ENCODE results near the gene NXN. TPM values are rescaled to one million over a fixed set of nuclear protein-coding genes. Genes with fewer than 3 reads are reported as not detected.

Gene NXN
- total RNA-seq, 2 donors from 2014 or later: 124 to 201 TPM

DNA sequence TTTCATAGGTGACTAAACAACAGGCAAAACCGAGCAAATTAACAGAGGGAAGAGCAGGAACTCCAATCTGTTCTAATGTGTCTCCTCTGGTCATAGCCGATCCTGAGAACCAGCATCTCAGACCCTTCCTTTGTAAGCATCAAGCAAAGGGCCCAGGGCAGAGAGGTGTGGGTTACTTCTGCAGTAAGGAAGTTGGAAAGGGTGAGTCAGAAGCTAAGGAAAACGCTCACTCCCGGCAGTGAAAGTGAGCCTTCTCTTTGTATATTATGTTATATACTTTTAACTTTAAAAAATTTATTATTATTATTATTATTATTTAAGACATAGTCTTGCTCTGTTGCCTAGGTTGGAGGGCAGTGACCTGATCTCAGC lies 119.8 kb downstream of the NXN start:
- no peak overlapping the region for H3K4me3 Mint-ChIP-seq
- TF ChIP-seq CTCF (conservative IDR thresholded peaks at IDR 0.05): no peak
- H3K4me3 ChIP-seq (ENCODE audit: low read length): no peak overlapping the region
- H3K9me3 ChIP-seq (ENCODE audit: control insufficient read depth, low read length): no peaks in the 10 kb centered on the region
- peaks cover 52% of the 10 kb centered on the region for H3K36me3 ChIP-seq (ENCODE audit: control insufficient read depth, insufficient read depth, low read length)
- peaks cover 65% of the 10 kb centered on the region for H3K36me3 Mint-ChIP-seq (ENCODE audit: low read depth)
- peaks cover 21% of the 10 kb centered on the region for H3K4me1 Mint-ChIP-seq
- peaks cover 10% of the 10 kb centered on the region for H3K4me1 ChIP-seq (ENCODE audit: control insufficient read depth, insufficient read depth, low read length)
- H3K27me3 ChIP-seq (ENCODE audit: control insufficient read depth, insufficient read depth, low read length, poor library complexity, severe bottlenecking): no peaks in the 10 kb centered on the region
- H3K27ac ChIP-seq (ENCODE audit: low read depth, low read length): no peak overlapping the region
- no peak overlapping the region for H3K9ac ChIP-seq (ENCODE audit: extremely low read depth, low read length, poor library complexity, severe bottlenecking)
- 87 to 100% methylated on average over 1 to 2 of the region's 4 CpGs for WGBS, 2 experiments (ENCODE audit: insufficient coverage in 1 of 2, insufficient read length in 1 of 2)
- no peaks in the 10 kb centered on the region for H3K9me3 Mint-ChIP-seq
- peak overlapping the region; percentile 79 for H3K27ac Mint-ChIP-seq
- no peak for DNase-seq
- no peaks in the 10 kb centered on the region for H3K27me3 Mint-ChIP-seq (ENCODE audit: insufficient read depth)

GRCh38 chr17:859061-859823 lies 120.3 kb downstream of the NXN start:
- peaks cover 10% of the 10 kb centered on the region for H3K4me1 ChIP-seq (ENCODE audit: control insufficient read depth, insufficient read depth, low read length)
- no peak for DNase-seq
- peaks cover 59% of the 10 kb centered on the region for H3K36me3 Mint-ChIP-seq (ENCODE audit: low read depth)
- H3K9me3 Mint-ChIP-seq: no peaks in the 10 kb centered on the region
- no peaks in the 10 kb centered on the region for H3K9me3 ChIP-seq (ENCODE audit: control insufficient read depth, low read length)
- peak overlapping the region; percentile 79 for H3K27ac Mint-ChIP-seq
- no peak overlapping the region for H3K4me3 ChIP-seq (ENCODE audit: low read length)
- WGBS, 2 experiments (ENCODE audit: insufficient coverage in 1 of 2, insufficient read length in 1 of 2): 93% methylated on average over 15 to 18 of the region's 20 CpGs
- no peaks in the 10 kb centered on the region for H3K27me3 Mint-ChIP-seq (ENCODE audit: insufficient read depth)
- H3K4me3 Mint-ChIP-seq: no peak overlapping the region
- H3K36me3 ChIP-seq (ENCODE audit: control insufficient read depth, insufficient read depth, low read length): peaks cover 46% of the 10 kb centered on the region
- no peak overlapping the region for H3K27ac ChIP-seq (ENCODE audit: low read depth, low read length)
- no peak for TF ChIP-seq CTCF (conservative IDR thresholded peaks at IDR 0.05)
- H3K27me3 ChIP-seq (ENCODE audit: control insufficient read depth, insufficient read depth, low read length, poor library complexity, severe bottlenecking): no peaks in the 10 kb centered on the region
- H3K9ac ChIP-seq (ENCODE audit: extremely low read depth, low read length, poor library complexity, severe bottlenecking): no peak overlapping the region
- H3K4me1 Mint-ChIP-seq: peaks cover 21% of the 10 kb centered on the region

DNA sequence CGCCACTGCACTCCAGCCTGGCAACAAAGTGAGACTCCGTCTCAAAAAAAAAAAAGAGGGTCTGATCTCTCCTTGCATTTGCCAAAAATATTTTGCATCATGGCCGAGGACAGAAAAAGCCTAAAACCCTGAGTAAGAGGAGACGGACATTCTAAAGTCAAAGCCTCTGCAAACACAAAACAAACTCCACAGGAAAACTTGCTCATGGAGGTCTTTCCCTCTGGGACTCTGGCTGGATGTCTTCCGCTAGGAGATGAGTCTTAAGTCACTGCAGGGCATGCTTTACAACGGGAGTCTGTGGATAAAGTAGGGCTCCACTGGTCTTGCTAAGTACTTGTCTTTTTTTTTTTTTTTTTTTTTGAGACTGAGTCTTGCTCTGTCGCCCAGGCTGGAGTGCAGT lies 123.4 kb downstream of the NXN start:
- no peak overlapping the region for H3K4me3 ChIP-seq (ENCODE audit: low read length)
- H3K36me3 ChIP-seq (ENCODE audit: control insufficient read depth, insufficient read depth, low read length): peaks cover 45% of the 10 kb centered on the region
- H3K27ac ChIP-seq (ENCODE audit: low read depth, low read length): no peak overlapping the region
- H3K9me3 ChIP-seq (ENCODE audit: control insufficient read depth, low read length): no peaks in the 10 kb centered on the region
- H3K27ac Mint-ChIP-seq: peak overlapping the region; percentile 48
- peaks cover 21% of the 10 kb centered on the region for H3K4me1 Mint-ChIP-seq
- no peak for TF ChIP-seq CTCF (conservative IDR thresholded peaks at IDR 0.05)
- no peak overlapping the region for H3K4me3 Mint-ChIP-seq
- H3K9me3 Mint-ChIP-seq: no peaks in the 10 kb centered on the region
- peaks cover 47% of the 10 kb centered on the region for H3K36me3 Mint-ChIP-seq (ENCODE audit: low read depth)
- no peak overlapping the region for H3K9ac ChIP-seq (ENCODE audit: extremely low read depth, low read length, poor library complexity, severe bottlenecking)
- H3K4me1 ChIP-seq (ENCODE audit: control insufficient read depth, insufficient read depth, low read length): peaks cover 4% of the 10 kb centered on the region
- DNase-seq: no peak
- WGBS, 2 experiments (ENCODE audit: insufficient coverage in 1 of 2, insufficient read length in 1 of 2): 97 to 100% methylated on average over 5 to 7 of the region's 7 CpGs
- H3K27me3 Mint-ChIP-seq (ENCODE audit: insufficient read depth): no peaks in the 10 kb centered on the region
- no peaks in the 10 kb centered on the region for H3K27me3 ChIP-seq (ENCODE audit: control insufficient read depth, insufficient read depth, low read length, poor library complexity, severe bottlenecking)
